A549 treated with DMSO at 1 μM for 4 hours (cell line): Measurements from ENCODE around the gene TNFRSF17. TPM values are rescaled to one million over a fixed set of nuclear protein-coding genes. Genes with fewer than 3 reads are reported as not detected.

Experiments used
- total RNA-seq: library from RNA; stranded (reverse); fragments of 200-300 nt; extraction: Qiagen RNA extraction; gene quantifications from 5 replicates; pipeline ENCODE4 v1.2.3, GENCODE V29; 2022; ENCODE audit warnings: low read depth

Gene TNFRSF17
- not detected in 5 replicates for total RNA-seq

DNA sequence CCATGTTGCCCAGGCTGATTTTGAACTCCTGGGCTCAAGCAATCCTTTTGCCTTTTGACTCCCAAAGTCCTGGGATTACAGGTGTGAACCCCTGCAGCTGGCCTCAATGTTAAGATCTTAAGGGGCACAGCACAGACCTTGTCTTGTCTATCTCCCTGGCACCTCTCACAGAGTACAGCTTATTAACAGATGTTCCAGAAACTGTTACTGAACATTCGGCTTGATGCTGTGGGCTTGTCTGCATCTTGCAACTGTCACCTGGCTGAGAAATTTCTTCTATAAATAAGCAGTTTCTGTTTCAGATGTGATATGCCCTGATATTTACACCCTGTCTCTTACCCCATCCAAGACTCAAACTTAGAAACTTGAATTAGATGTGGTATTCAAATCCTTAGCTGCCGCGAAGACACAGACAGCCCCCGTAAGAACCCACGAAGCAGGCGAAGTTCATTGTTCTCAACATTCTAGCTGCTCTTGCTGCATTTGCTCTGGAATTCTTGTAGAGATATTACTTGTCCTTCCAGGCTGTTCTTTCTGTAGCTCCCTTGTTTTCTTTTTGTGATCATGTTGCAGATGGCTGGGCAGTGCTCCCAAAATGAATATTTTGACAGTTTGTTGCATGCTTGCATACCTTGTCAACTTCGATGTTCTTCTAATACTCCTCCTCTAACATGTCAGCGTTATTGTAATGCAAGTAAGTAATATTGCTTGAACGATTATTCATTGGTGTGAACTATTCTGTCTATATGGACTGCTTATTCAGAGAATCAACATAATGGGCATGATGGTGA lies at the start of gene TNFRSF17:
Gene TNFRSF17, plus strand, starts transcription at position 450 of the 791 bp plus-strand sequence. Its CDS starts 115 bp downstream, at position 565.

DNA sequence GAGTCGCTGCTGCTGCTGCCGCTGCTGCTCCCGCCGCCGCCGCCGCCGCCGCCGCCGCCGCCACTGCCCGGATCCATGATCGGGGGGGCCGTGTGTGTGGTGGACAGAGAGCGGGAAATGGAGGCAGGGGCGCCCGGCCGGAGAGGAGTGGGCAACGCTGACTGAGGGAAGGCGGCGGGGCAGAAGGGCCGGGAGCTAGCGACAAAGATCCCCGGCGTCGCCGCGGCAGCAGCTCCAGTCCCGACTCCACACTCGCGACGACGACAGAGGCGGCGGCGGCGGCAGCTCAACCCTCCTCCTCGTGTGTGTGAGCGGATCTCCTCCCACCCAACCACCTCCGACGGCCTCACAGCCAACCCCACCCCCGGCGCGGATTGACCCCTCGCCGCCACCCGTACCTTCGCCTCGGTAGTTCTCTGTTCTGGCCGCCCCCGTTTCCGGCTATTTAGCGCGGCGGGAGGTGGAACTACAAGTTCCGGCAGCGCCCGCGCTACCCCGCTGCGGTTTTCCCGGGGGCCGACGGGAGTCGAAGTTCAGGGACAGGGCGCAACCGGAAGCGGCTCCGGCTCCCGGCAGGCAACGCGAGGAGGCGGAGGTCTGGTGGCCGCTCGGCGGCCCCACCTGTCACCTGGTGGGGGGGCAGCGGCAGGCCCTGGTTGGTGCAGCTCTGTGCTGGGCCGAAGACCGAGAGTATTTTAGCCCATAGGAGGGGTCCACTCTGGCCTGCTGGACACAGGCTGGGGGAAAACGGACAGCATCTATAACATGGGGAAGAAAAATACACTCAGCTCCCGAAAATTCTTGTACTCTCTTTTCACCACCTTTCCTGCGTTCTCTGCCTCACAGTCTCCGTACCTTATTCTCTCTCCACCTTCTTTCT lies 49.1 kb upstream of the TNFRSF17 start, which contains the start of gene GSPT1:
Gene GSPT1, minus strand, starts transcription at position 313 of the 880 bp plus-strand sequence. Its CDS starts 236 bp downstream, at position 77.

DNA sequence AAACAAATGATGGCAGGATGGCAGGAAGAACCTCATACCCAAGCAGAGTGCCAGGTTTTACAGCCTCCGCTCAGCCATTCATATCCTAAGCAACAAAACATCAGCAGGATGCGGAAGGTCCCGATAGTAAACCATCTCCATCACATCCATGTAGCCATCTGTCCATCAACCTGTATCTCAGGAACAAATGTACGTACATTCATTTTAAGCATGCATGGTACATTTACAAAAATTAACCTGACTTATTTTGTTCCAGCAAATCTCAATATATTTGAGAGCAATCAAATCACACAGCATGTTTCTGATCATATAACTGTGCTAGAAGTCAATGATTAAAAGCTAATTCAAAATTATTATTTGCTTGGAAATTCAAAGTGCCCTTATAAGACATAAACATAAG lies 23.1 kb upstream of the TNFRSF17 start, which contains the start of gene NPIPB2:
Gene NPIPB2, minus strand, starts transcription at position 101 of the 400 bp plus-strand sequence. Its CDS starts 0 bp downstream, at position 101.

Other genes with a start within 250 kb of the TNFRSF17 start
- gene TXNDC11, start 222.4 kb upstream of the TNFRSF17 start, total RNA-seq = 35.1 to 40.1 TPM (median 37.7 TPM) in 5 replicates
- 24.7 to 31.3 TPM (median 26.8 TPM) in 5 replicates for gene ZC3H7A, start 168.0 kb upstream of the TNFRSF17 start, total RNA-seq
- 222 to 272 TPM (median 265 TPM) in 5 replicates for gene RSL1D1, start 113.7 kb upstream of the TNFRSF17 start, total RNA-seq
- gene GSPT1, start 49.3 kb upstream of the TNFRSF17 start, total RNA-seq = 196 to 218 TPM (median 202 TPM) in 5 replicates
- gene NPIPB2, start 23.2 kb upstream of the TNFRSF17 start, total RNA-seq = 2.1 to 4.8 TPM (median 4.4 TPM) in 5 replicates
- gene SNX29, start 11.5 kb downstream of the TNFRSF17 start, total RNA-seq = 2.1 to 3.5 TPM (median 2.8 TPM) in 5 replicates